OCI-LY7 (cell line): ENCODE measurements around the gene COA8. TPM values are rescaled to one million over a fixed set of nuclear protein-coding genes. Genes with fewer than 3 reads are reported as not detected.

Source experiments
- BruUV-seq: library from RNA; stranded (reverse); fragments of 400-500 nt; replicated peaks from 2 replicates; lab custom pipeline; 2021; lab: Mats Ljungman, UMichigan
- CTCF ChIA-PET: fragments of 300-600 bp; sonication (Branson Sonifier 250); formaldehyde crosslinking; loops from one replicate; lab custom pipeline; 2022; ENCODE audit warnings: antibody characterized with exemption; ENCODE audit not compliant: unreplicated experiment; lab: Charles Lee
- POLR2A ChIA-PET: fragments of 300-600 bp; sonication (Branson Sonifier 250); formaldehyde crosslinking; loops from one replicate; lab custom pipeline; 2022; ENCODE audit warnings: antibody characterized with exemption; lab: Charles Lee
- DNase-seq: peaks from one replicate; pipeline ENCODE4 v3.0.0-alpha.2; 2015; ENCODE audit warnings: low spot score
- H2AFZ ChIP-seq: fragments of 200-600 bp; sonication (generic), shearing (Covaris generic); 2 replicates; pipeline ENCODE4 v1.6.1; 2014; ENCODE audit warnings: mild to moderate bottlenecking, antibody characterized with exemption, low read length, moderate library complexity
- H3K27ac ChIP-seq: fragments of 200-600 bp; sonication (generic); 2 replicates; pipeline ENCODE4 v1.5.1; 2014; ENCODE audit warnings: mixed run types, low read depth, mild to moderate bottlenecking, moderate library complexity, low read length, inconsistent platforms; ENCODE audit not compliant: poor library complexity, severe bottlenecking
- H3K36me3 ChIP-seq: fragments of 200-600 bp; sonication (generic); 2 replicates; pipeline ENCODE4 v1.6.1; 2014; ENCODE audit warnings: mild to moderate bottlenecking, antibody characterized with exemption, low read length, moderate library complexity, mixed read lengths; ENCODE audit not compliant: insufficient read depth
- H3K4me1 ChIP-seq: fragments of 200-600 bp; sonication (generic); 2 replicates; pipeline ENCODE4 v1.5.1; 2014; ENCODE audit warnings: mild to moderate bottlenecking, low read length; ENCODE audit not compliant: insufficient read depth, poor library complexity, severe bottlenecking
- H3K4me2 ChIP-seq: fragments of 200-600 bp; sonication (generic); 2 replicates; pipeline ENCODE4 v1.6.1; 2014; ENCODE audit warnings: mild to moderate bottlenecking, low read length
- H3K4me3 ChIP-seq: fragments of 200-600 bp; sonication (generic); 2 replicates; pipeline ENCODE4 v1.5.1; 2014; ENCODE audit warnings: mild to moderate bottlenecking, low read depth, low read length; ENCODE audit not compliant: poor library complexity, severe bottlenecking
- H3K79me2 ChIP-seq: fragments of 200-600 bp; sonication (generic); 2 replicates; pipeline ENCODE4 v1.6.1; 2016; ENCODE audit warnings: low read depth, mild to moderate bottlenecking, low read length, moderate library complexity, mixed read lengths; ENCODE audit not compliant: insufficient read depth
- H3K9me2 ChIP-seq: fragments of 200-600 bp; sonication (generic); 2 replicates; pipeline ENCODE4 v1.6.1; 2016; ENCODE audit warnings: mild to moderate bottlenecking, low read length, mixed read lengths; ENCODE audit not compliant: insufficient read depth
- H3K9me3 ChIP-seq: fragments of 200-600 bp; sonication (generic); 2 replicates; pipeline ENCODE4 v1.6.1; 2014; ENCODE audit warnings: mild to moderate bottlenecking, mixed run types, low read length, mixed read lengths
- H4K20me1 ChIP-seq: fragments of 200-600 bp; sonication (generic); 2 replicates; pipeline ENCODE4 v1.6.1; 2014; ENCODE audit warnings: mild to moderate bottlenecking, antibody characterized with exemption, low read length, moderate library complexity, mixed read lengths; ENCODE audit not compliant: insufficient read depth
- CTCF ChIP-seq: fragments of 200-600 bp; sonication (generic); conservative IDR thresholded peaks from 2 replicates; pipeline ENCODE4 v1.5.1; 2014; ENCODE audit warnings: mild to moderate bottlenecking, antibody characterized with exemption, low read length, moderate library complexity, mixed read lengths
- EZH2phosphoT487 ChIP-seq: fragments of 200-600 bp; sonication (generic); IDR thresholded peaks from 2 replicates; pipeline ENCODE4 v1.6.1; 2018; ENCODE audit warnings: low read depth, borderline replicate concordance, mild to moderate bottlenecking, mixed run types, antibody characterized with exemption, low read length, moderate library complexity, mixed read lengths
- intact Hi-C: fragments of 100-400 bp; cut with micrococcal nuclease; formaldehyde crosslinking; loops from one replicate; pipeline ENCODE4 v1.10.0; 2022; ENCODE audit not compliant: unreplicated experiment
- total RNA-seq, 2 experiments: library from RNA; depleted of rRNA in 1 of 2; stranded (reverse); fragments of >200 nt in 1 of 2; shearing (Covaris generic) in 1 of 2; gene quantifications; 2 replicates each; pipeline ENCODE4 v1.2.3, GENCODE V29; 2014 to 2022

The COA8 gene
- total RNA-seq, 2 experiments from 2014 or later = 18.7 to 33.0 TPM

- Histone ChIP-seq H2AFZ (no peak overlapping the region), H3K27ac (no peak overlapping the region), H3K79me2 (peaks cover 27% of the 10 kb centered on the region), H3K4me1 (peaks cover 23% of the 10 kb centered on the region), H3K4me3 (no peak overlapping the region), H3K4me2 (no peak overlapping the region), H4K20me1 (no peaks in the 10 kb centered on the region; the same call in 1 of the 2 replicates), H3K9me3 (no peaks in the 10 kb centered on the region), H3K9me2 (no peaks in the 10 kb centered on the region), H3K36me3 (peaks cover 38% of the 10 kb centered on the region; the same call in 1 of the 2 replicates)
- ChIA-PET POLR2A (no interaction called here), CTCF (no interaction called here)
- no TSS peak for BruUV-seq
- no peak for TF ChIP-seq CTCF
- no peak for TF ChIP-seq EZH2phosphoT487
- no peak for DNase-seq
- intact Hi-C loops = no loop called here
These were observed 30.3 kb upstream of the COA8 start for GRCh38 chr14:103532216-103533136.

- H3K9me2 ChIP-seq = no peaks in the 10 kb centered on the region
- BruUV-seq = no TSS peak
- H3K4me1 ChIP-seq = peaks cover 14% of the 10 kb centered on the region
- ChIA-PET POLR2A (no interaction called here), CTCF (no interaction called here)
- no peaks in the 10 kb centered on the region; the same call in 1 of the 2 replicates for H4K20me1 ChIP-seq
- peaks cover 27% of the 10 kb centered on the region for H3K79me2 ChIP-seq
- H3K4me3 ChIP-seq = no peak overlapping the region
- H3K9me3 ChIP-seq = no peaks in the 10 kb centered on the region
- no peak overlapping the region for H3K4me2 ChIP-seq
- no peak overlapping the region for H3K27ac ChIP-seq
- no peak for DNase-seq
- peaks cover 38% of the 10 kb centered on the region; the same call in 1 of the 2 replicates for H3K36me3 ChIP-seq
- no peak overlapping the region for H2AFZ ChIP-seq
- intact Hi-C loops = no loop called here
- TF ChIP-seq CTCF (no peak), EZH2phosphoT487 (no peak)
These were observed 29.4 kb upstream of the COA8 start for GRCh38 chr14:103533137-103533998.
